HCT116 (cell line): ENCODE measurements around the gene FAM204A. TPM values are rescaled to one million over a fixed set of nuclear protein-coding genes. Genes with fewer than 3 reads are reported as not detected.

Experiments used
- ATAC-seq: fragments of 200-7000 bp; cut with Tn5 transposase; 2 replicates; pipeline ENCODE4 v1.9.1; 2020; ENCODE audit warnings: mild to moderate bottlenecking, moderate library complexity
- BruUV-seq: library from RNA; stranded (reverse); fragments of 400-500 nt; replicated peaks from 2 replicates; lab custom pipeline; 2021; lab: Mats Ljungman, UMichigan
- CTCF ChIA-PET: fragments of 300-600 bp; sonication (Branson Sonifier 250); formaldehyde crosslinking; loops from one replicate; lab custom pipeline; 2021; ENCODE audit warnings: antibody characterized with exemption; lab: Charles Lee
- POLR2A ChIA-PET: fragments of 300-600, 350-600 bp; sonication (Branson Sonifier 250); formaldehyde crosslinking; loops from one replicate; lab custom pipeline; 2021; ENCODE audit warnings: antibody characterized with exemption; lab: Charles Lee
- RAD21 ChIA-PET, 2 experiments: fragments of 300-600 bp; sonication (Branson Sonifier 250); formaldehyde crosslinking; loops; one replicate each; lab custom pipeline; 2023; ENCODE audit warnings: low total read pairs in 2 of 2; ENCODE audit not compliant: uncharacterized antibody in 2 of 2, unreplicated experiment in 2 of 2, low non-redundant PET in 1 of 2; lab: Charles Lee
- DNase-seq: peaks from one replicate; pipeline ENCODE4 v3.0.0-alpha.2; 2010; ENCODE audit warnings: low read depth, low spot score
- H2AFZ ChIP-seq: fragments of 200-600 bp; shearing (Covaris generic), sonication (generic); 2 replicates; pipeline ENCODE4 v1.6.1; 2017; ENCODE audit warnings: low read depth, mixed run types, mixed read lengths, antibody characterized with exemption, low read length; ENCODE audit not compliant: poor library complexity, severe bottlenecking
- H3K27ac ChIP-seq: 2 replicates; pipeline ENCODE4 v1.5.1; 2012; ENCODE audit warnings: low read depth, low read length
- H3K27me3 ChIP-seq: fragments of 200-600 bp; sonication (generic); 2 replicates; pipeline ENCODE4 v1.6.1; 2016; ENCODE audit warnings: mixed run types, low read length, mixed read lengths; ENCODE audit not compliant: insufficient read depth
- H3K36me3 ChIP-seq, 2 experiments: fragments of 200-500 bp in 1 of 2; fragments of 200-600 bp in 1 of 2; sonication (Bioruptor generic) in 1 of 2; sonication (generic) in 1 of 2; 2 replicates each; pipeline versions ENCODE4 v1.5.1 to v1.6.1; 2014 to 2016; ENCODE audit warnings: low read length in 2 of 2, inconsistent platforms in 1 of 2, mixed read lengths in 1 of 2, mixed run types in 1 of 2; ENCODE audit not compliant: insufficient read depth in 2 of 2, control insufficient read depth in 1 of 2
- H3K4me1 ChIP-seq, 2 experiments: fragments of 200-600 bp in 1 of 2; sonication (generic) in 1 of 2; 2 replicates each; pipeline versions ENCODE4 v1.5.1 to v1.6.1; 2012 to 2017; ENCODE audit warnings: low read length in 2 of 2, inconsistent platforms in 1 of 2, mild to moderate bottlenecking in 1 of 2, mixed read lengths in 1 of 2, mixed run types in 1 of 2, moderate library complexity in 1 of 2; ENCODE audit not compliant: insufficient read depth in 2 of 2, control insufficient read depth in 1 of 2
- H3K4me2 ChIP-seq: fragments of 200-600 bp; sonication (generic); 2 replicates; pipeline ENCODE4 v1.6.1; 2017; ENCODE audit warnings: mixed run types, low read length, mixed read lengths
- H3K4me3 ChIP-seq, 2 experiments: fragments of 200-600 bp in 1 of 2; sonication (generic) in 1 of 2; replicated peaks in 1 of 2; 2 replicates each; pipeline ENCODE4 v1.5.1; 2011 to 2016; ENCODE audit warnings: low read length in 2 of 2, control low read depth in 1 of 2, low read depth in 1 of 2, mild to moderate bottlenecking in 1 of 2, mixed read lengths in 1 of 2, mixed run types in 1 of 2
- H3K79me2 ChIP-seq: fragments of 200-600 bp; sonication (generic); 2 replicates; pipeline ENCODE4 v1.6.1; 2017; ENCODE audit warnings: mild to moderate bottlenecking, mixed run types, low read length, moderate library complexity, mixed read lengths; ENCODE audit not compliant: insufficient read depth
- H3K9ac ChIP-seq: fragments of 200-600 bp; sonication (generic); 2 replicates; pipeline ENCODE4 v1.6.1; 2016; ENCODE audit warnings: low read length, mixed read lengths
- H3K9me2 ChIP-seq: fragments of 200-600 bp; sonication (generic), shearing (Covaris generic); 2 replicates; pipeline ENCODE4 v1.6.1; 2017; ENCODE audit warnings: mixed run types, mild to moderate bottlenecking, moderate library complexity; ENCODE audit not compliant: insufficient read depth
- H3K9me3 ChIP-seq, 2 experiments: fragments of 200-500 bp in 1 of 2; fragments of 200-600 bp in 1 of 2; sonication (Bioruptor generic) in 1 of 2; sonication (generic) in 1 of 2; 2 replicates each; pipeline ENCODE4 v1.6.1; 2014 to 2017; ENCODE audit warnings: low read length in 2 of 2, mixed read lengths in 2 of 2, inconsistent platforms in 1 of 2, low read depth in 1 of 2, mild to moderate bottlenecking in 1 of 2, mixed run types in 1 of 2, moderate library complexity in 1 of 2; ENCODE audit not compliant: control insufficient read depth in 1 of 2, insufficient read depth in 1 of 2
- H4K20me1 ChIP-seq: fragments of 200-600 bp; sonication (generic), shearing (Covaris generic); 2 replicates; pipeline ENCODE4 v1.6.1; 2017; ENCODE audit warnings: mixed run types, mild to moderate bottlenecking, moderate library complexity; ENCODE audit not compliant: insufficient read depth
- CTCF ChIP-seq, 3 experiments: fragments of 200-600 bp in 1 of 3; sonication (generic) in 1 of 3; IDR thresholded peaks in 2 of 3; conservative IDR thresholded peaks in 1 of 3; 2 replicates each; pipeline ENCODE4 v1.5.1; 2012 to 2017; ENCODE audit warnings: low read depth in 2 of 3, low read length in 2 of 3, antibody characterized with exemption in 1 of 3, borderline replicate concordance in 1 of 3, control low read depth in 1 of 3, mild to moderate bottlenecking in 1 of 3, mixed read lengths in 1 of 3, mixed run types in 1 of 3, moderate library complexity in 1 of 3; ENCODE audit not compliant: insufficient read depth in 1 of 3
- EZH2phosphoT487 ChIP-seq: fragments of 200-600 bp; IDR thresholded peaks from 2 replicates; pipeline ENCODE4 v1.6.1; 2018; ENCODE audit warnings: antibody characterized with exemption, borderline replicate concordance
- FOSL1 ChIP-seq: IDR thresholded peaks from 2 replicates; pipeline ENCODE4 v1.6.1; 2012; ENCODE audit warnings: low read depth
- SIN3A ChIP-seq: IDR thresholded peaks from 2 replicates; pipeline ENCODE4 v1.6.1; 2012; ENCODE audit warnings: low read depth
- intact Hi-C: fragments of 100-400 bp; cut with micrococcal nuclease; formaldehyde crosslinking; loops from 2 replicates; pipeline ENCODE4 v1.10.0; 2022
- total RNA-seq: library from RNA; stranded (reverse); gene quantifications from one replicate; pipeline ENCODE4 v1.2.1, GENCODE V29; 2021; ENCODE audit not compliant: unreplicated experiment

Gene FAM204A
- total RNA-seq, 1 experiment from 2014 or later, result 79.5 TPM

- TF ChIP-seq FOSL1, result no peak
- TF ChIP-seq SIN3A, result no peak
- no peak for TF ChIP-seq EZH2phosphoT487
- no peak for TF ChIP-seq CTCF (IDR thresholded peaks at IDR 0.05 in 2 of 3, conservative IDR thresholded peaks at IDR 0.05 in 1 of 3; ENCODE audit: borderline replicate concordance in 1 of 3, insufficient read depth in 1 of 3, low read depth in 2 of 3, low read length in 2 of 3)
Observed at GRCh38 chr10:118256209-118256608, 85.9 kb downstream of the FAM204A start (continued).

- H3K4me2 ChIP-seq, result no peak overlapping the region
- H3K4me3 ChIP-seq, result no peak overlapping the region
- H3K9me2 ChIP-seq, result no peaks in the 10 kb centered on the region
- peaks cover 23% of the 10 kb centered on the region for H3K27me3 ChIP-seq
- H3K27ac ChIP-seq, result no peak overlapping the region
- intact Hi-C loops, result loop anchor here (10.0 kb wide), 1 partner anchor 289 kb away; no protein-coding TSS in a partner anchor
- no peak for DNase-seq
- BruUV-seq, result no TSS peak
- no peak overlapping the region for H2AFZ ChIP-seq
- RAD21 ChIA-PET, result no interaction called here
- no peaks in the 10 kb centered on the region for H3K9me3 ChIP-seq
- POLR2A ChIA-PET, result no interaction called here
- no peaks in the 10 kb centered on the region for H3K79me2 ChIP-seq
- no peaks in the 10 kb centered on the region for H3K36me3 ChIP-seq
- CTCF ChIA-PET, result no interaction called here
- no peaks in the 10 kb centered on the region for H4K20me1 ChIP-seq
- ATAC-seq, result no peak
- TF ChIP-seq CTCF (IDR thresholded peaks at IDR 0.05 in 2 of 3, conservative IDR thresholded peaks at IDR 0.05 in 1 of 3; ENCODE audit: borderline replicate concordance in 1 of 3, insufficient read depth in 1 of 3, low read depth in 2 of 3, low read length in 2 of 3), result no peak
- no peaks in the 10 kb centered on the region for H3K4me1 ChIP-seq
- no peak overlapping the region for H3K9ac ChIP-seq
Observed at GRCh38 chr10:118255355-118255754, 86.8 kb downstream of the FAM204A start.
